DOHH2 (cell line): Measurements from ENCODE around the gene ZDHHC17.

Experiments
- H3F3A ChIP-seq: fragments of 200-600 bp; sonication (generic), shearing (Covaris generic); 2 replicates; pipeline ENCODE4 v1.6.0; 2016; ENCODE audit warnings: antibody characterized with exemption, mild to moderate bottlenecking; ENCODE audit not compliant: control insufficient read depth, insufficient read depth
- H3K27ac ChIP-seq: fragments of 200-600 bp; sonication (generic); 2 replicates; pipeline ENCODE4 v1.5.1; 2014; ENCODE audit warnings: low read depth, mild to moderate bottlenecking, low read length, moderate library complexity
- H3K27me3 ChIP-seq: fragments of 200-600 bp; sonication (generic); 2 replicates; pipeline ENCODE4 v1.6.1; 2014; ENCODE audit warnings: mild to moderate bottlenecking, low read length, mixed read lengths; ENCODE audit not compliant: control insufficient read depth
- H3K36me3 ChIP-seq: fragments of 200-600 bp; sonication (generic); 2 replicates; pipeline ENCODE4 v1.6.1; 2014; ENCODE audit warnings: mild to moderate bottlenecking, low read length, moderate library complexity, mixed read lengths; ENCODE audit not compliant: control insufficient read depth
- H3K4me1 ChIP-seq: fragments of 200-600 bp; sonication (generic); 2 replicates; pipeline ENCODE4 v1.6.1; 2014; ENCODE audit warnings: mild to moderate bottlenecking, low read length, mixed read lengths; ENCODE audit not compliant: control insufficient read depth
- H3K4me2 ChIP-seq: fragments of 200-600 bp; sonication (generic); 2 replicates; pipeline ENCODE4 v1.6.0; 2014; ENCODE audit warnings: mild to moderate bottlenecking, low read length, moderate library complexity
- H3K4me3 ChIP-seq: fragments of 200-600 bp; sonication (generic); 2 replicates; pipeline ENCODE4 v1.5.1; 2014; ENCODE audit warnings: mild to moderate bottlenecking, low read length, mixed read lengths
- H3K79me2 ChIP-seq: fragments of 200-600 bp; sonication (generic); 2 replicates; pipeline ENCODE4 v1.6.1; 2014; ENCODE audit warnings: mild to moderate bottlenecking, low read length, mixed read lengths; ENCODE audit not compliant: control insufficient read depth
- H3K9me2 ChIP-seq: fragments of 200-600 bp; sonication (generic); replicated peaks from 2 replicates; pipeline ENCODE4 v1.6.1; 2014; ENCODE audit warnings: mild to moderate bottlenecking, low read length, mixed read lengths; ENCODE audit not compliant: control insufficient read depth
- H3K9me3 ChIP-seq: fragments of 200-600 bp; sonication (generic); 2 replicates; pipeline ENCODE4 v1.6.1; 2014; ENCODE audit warnings: antibody characterized with exemption, low read length, mixed read lengths; ENCODE audit not compliant: control insufficient read depth, insufficient read depth
- H4K20me1 ChIP-seq: fragments of 200-600 bp; sonication (generic); 2 replicates; pipeline ENCODE4 v1.6.0; 2014; ENCODE audit warnings: low read depth, mild to moderate bottlenecking, antibody characterized with exemption, low read length, moderate library complexity; ENCODE audit not compliant: control insufficient read depth, insufficient read depth
- EZH2phosphoT487 ChIP-seq: fragments of 200-600 bp; sonication (generic); IDR thresholded peaks from 2 replicates; pipeline ENCODE4 v1.6.1; 2017; ENCODE audit warnings: borderline replicate concordance, mild to moderate bottlenecking, antibody characterized with exemption, low read length, moderate library complexity, mixed read lengths
- TF ChIP-seq, protein P1 (sequence below): fragments of 200-600 bp; sonication (generic); IDR thresholded peaks from one replicate; pipeline ENCODE4 v1.5.1; 2014; ENCODE audit warnings: antibody characterized with exemption, mild to moderate bottlenecking, low read depth, low read length; ENCODE audit not compliant: poor library complexity, severe bottlenecking

ZDHHC17 gene

DNA sequence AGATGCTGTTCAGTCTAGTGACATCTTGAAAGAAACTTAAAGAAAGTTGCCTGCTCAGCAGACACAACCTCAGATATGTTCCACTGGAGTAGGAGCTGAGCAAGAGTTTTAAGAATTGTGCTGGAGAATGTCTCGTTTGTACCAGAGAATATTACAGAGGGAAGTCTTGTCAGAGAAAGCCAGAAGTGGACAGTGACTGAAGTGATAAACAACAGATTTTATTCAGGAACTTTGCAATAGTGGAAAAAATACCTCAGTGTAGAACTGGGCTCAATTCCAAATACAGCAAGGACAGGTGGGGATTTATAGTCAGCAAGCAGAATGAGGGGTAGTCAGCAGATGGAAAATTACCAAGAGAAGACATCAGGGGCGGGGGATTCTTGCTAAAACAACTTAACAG, 18.6 kb downstream of the ZDHHC17 start:
- Histone ChIP-seq H4K20me1 (no peaks in the 10 kb centered on the region), H3K9me2 (no peaks in the 10 kb centered on the region)

GRCh38 chr12:76784600-76785051, 20.7 kb downstream of the ZDHHC17 start:
- Histone ChIP-seq H3K79me2 (peaks cover 87% of the 10 kb centered on the region), H3K4me3 (no peak overlapping the region), H3K36me3 (no peaks in the 10 kb centered on the region), H3K9me3 (no peaks in the 10 kb centered on the region), H4K20me1 (no peaks in the 10 kb centered on the region), H3K27ac (no peak overlapping the region), H3K9me2 (no peaks in the 10 kb centered on the region), H3K4me1 (no peaks in the 10 kb centered on the region), H3K4me2 (no peak overlapping the region), H3K27me3 (no peaks in the 10 kb centered on the region), H3F3A (no peaks in the 10 kb centered on the region)
- TF ChIP-seq, protein P1, sequence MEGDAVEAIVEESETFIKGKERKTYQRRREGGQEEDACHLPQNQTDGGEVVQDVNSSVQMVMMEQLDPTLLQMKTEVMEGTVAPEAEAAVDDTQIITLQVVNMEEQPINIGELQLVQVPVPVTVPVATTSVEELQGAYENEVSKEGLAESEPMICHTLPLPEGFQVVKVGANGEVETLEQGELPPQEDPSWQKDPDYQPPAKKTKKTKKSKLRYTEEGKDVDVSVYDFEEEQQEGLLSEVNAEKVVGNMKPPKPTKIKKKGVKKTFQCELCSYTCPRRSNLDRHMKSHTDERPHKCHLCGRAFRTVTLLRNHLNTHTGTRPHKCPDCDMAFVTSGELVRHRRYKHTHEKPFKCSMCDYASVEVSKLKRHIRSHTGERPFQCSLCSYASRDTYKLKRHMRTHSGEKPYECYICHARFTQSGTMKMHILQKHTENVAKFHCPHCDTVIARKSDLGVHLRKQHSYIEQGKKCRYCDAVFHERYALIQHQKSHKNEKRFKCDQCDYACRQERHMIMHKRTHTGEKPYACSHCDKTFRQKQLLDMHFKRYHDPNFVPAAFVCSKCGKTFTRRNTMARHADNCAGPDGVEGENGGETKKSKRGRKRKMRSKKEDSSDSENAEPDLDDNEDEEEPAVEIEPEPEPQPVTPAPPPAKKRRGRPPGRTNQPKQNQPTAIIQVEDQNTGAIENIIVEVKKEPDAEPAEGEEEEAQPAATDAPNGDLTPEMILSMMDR, result no peak
- no peak for TF ChIP-seq EZH2phosphoT487

More for the DNA sequence above, 18.6 kb downstream of the ZDHHC17 start:
- Histone ChIP-seq H3K79me2 (peaks cover 96% of the 10 kb centered on the region), H3K4me2 (no peak overlapping the region), H3K9me3 (0 out of 2 replicates have a peak, but pooled peaks cover 6% of the 10 kb centered on the region), H3K27me3 (no peaks in the 10 kb centered on the region), H3K36me3 (no peaks in the 10 kb centered on the region), H3K27ac (no peak overlapping the region), H3K4me1 (peaks cover 7% of the 10 kb centered on the region), H3F3A (no peaks in the 10 kb centered on the region), H3K4me3 (no peak overlapping the region)
- TF ChIP-seq EZH2phosphoT487, result no peak
- TF ChIP-seq, protein P1, result no peak

GRCh38 chr12:76785407-76785806, 21.5 kb downstream of the ZDHHC17 start:
- peaks cover 80% of the 10 kb centered on the region for H3K79me2 ChIP-seq

More at GRCh38 chr12:76785407-76785806, 21.5 kb downstream of the ZDHHC17 start:
- H3K4me1 ChIP-seq, result no peaks in the 10 kb centered on the region
- H4K20me1 ChIP-seq, result peaks cover under 1% of the 10 kb centered on the region; the same call in 1 of the 2 replicates
- no peaks in the 10 kb centered on the region for H3K36me3 ChIP-seq
- no peaks in the 10 kb centered on the region for H3K9me2 ChIP-seq
- 0 out of 2 replicates have a peak, but pooled peaks cover 2% of the 10 kb centered on the region for H3F3A ChIP-seq
- H3K4me2 ChIP-seq, result no peak overlapping the region
- H3K4me3 ChIP-seq, result no peak overlapping the region
- H3K27ac ChIP-seq, result no peak overlapping the region
- H3K27me3 ChIP-seq, result no peaks in the 10 kb centered on the region
- TF ChIP-seq EZH2phosphoT487, result no peak
- TF ChIP-seq, protein P1, result no peak
- H3K9me3 ChIP-seq, result no peaks in the 10 kb centered on the region
